NCI-H2081 treated with DMSO at 0.1 percent for 48 hours (cell line): Measurements from ENCODE around the gene CNTN4.
"Not testable (repeated sequence)": the region's sequence is repeated elsewhere in the genome, so short reads cannot be mapped to it uniquely, and the experiment has no call there.

Experiments
- DNase-seq: peaks from one replicate; lab custom pipeline; 2025; lab: John Stamatoyannopoulos, UW

CNTN4 gene

GRCh38 chr3:2517500-2518172 is 419.0 kb downstream of the CNTN4 start:
- DNase-seq = no peak

GRCh38 chr3:2523281-2523836 is 424.7 kb downstream of the CNTN4 start:
- no peak for DNase-seq

- DNase-seq = no peak
Measured at GRCh38 chr3:2525968-2526367, 427.3 kb downstream of the CNTN4 start.

GRCh38 chr3:2526926-2527325 is 428.3 kb downstream of the CNTN4 start:
- DNase-seq = no peak

GRCh38 chr3:2527328-2527727 is 428.7 kb downstream of the CNTN4 start:
- not testable (repeated sequence) for DNase-seq

- not testable (repeated sequence) for DNase-seq
Measured at GRCh38 chr3:2534767-2535166, 436.1 kb downstream of the CNTN4 start.

- no peak for DNase-seq
Measured at GRCh38 chr3:2535206-2535605, 436.5 kb downstream of the CNTN4 start.

- no peak for DNase-seq
Measured at GRCh38 chr3:2536575-2536974, 437.9 kb downstream of the CNTN4 start.

- no peak for DNase-seq
Measured at GRCh38 chr3:2540115-2540514, 441.4 kb downstream of the CNTN4 start.

- DNase-seq = no peak
Measured at GRCh38 chr3:2543247-2543646, 444.6 kb downstream of the CNTN4 start.

- DNase-seq = no peak
Measured at GRCh38 chr3:2544212-2544611, 445.5 kb downstream of the CNTN4 start.

- DNase-seq = no peak
Measured at GRCh38 chr3:2544718-2545117, 446.1 kb downstream of the CNTN4 start.

- no peak for DNase-seq
Measured at GRCh38 chr3:2547049-2547448, 448.4 kb downstream of the CNTN4 start.

GRCh38 chr3:2554656-2555055 is 456.0 kb downstream of the CNTN4 start:
- no peak for DNase-seq

- no peak for DNase-seq
Measured at GRCh38 chr3:2558796-2559195, 460.1 kb downstream of the CNTN4 start.

GRCh38 chr3:2567451-2567850 is 468.8 kb downstream of the CNTN4 start:
- DNase-seq = no peak

- DNase-seq = no peak
Measured at GRCh38 chr3:2568156-2568555, 469.5 kb downstream of the CNTN4 start.

- DNase-seq = no peak
Measured at GRCh38 chr3:2568929-2569328, 470.3 kb downstream of the CNTN4 start.

- DNase-seq = no peak
Measured at GRCh38 chr3:2577571-2577970, 478.9 kb downstream of the CNTN4 start.

- DNase-seq = no peak
Measured at GRCh38 chr3:2578560-2578959, 479.9 kb downstream of the CNTN4 start.

GRCh38 chr3:2579206-2579605 is 480.5 kb downstream of the CNTN4 start:
- DNase-seq = no peak

GRCh38 chr3:2583046-2583445 is 484.4 kb downstream of the CNTN4 start:
- no peak for DNase-seq

- no peak for DNase-seq
Measured at GRCh38 chr3:2589336-2589969, 490.8 kb downstream of the CNTN4 start.

- no peak for DNase-seq
Measured at GRCh38 chr3:2595486-2595885, 496.8 kb downstream of the CNTN4 start.
